Measurements from ENCODE around the gene SYTL3.

Gene SYTL3

DNA sequence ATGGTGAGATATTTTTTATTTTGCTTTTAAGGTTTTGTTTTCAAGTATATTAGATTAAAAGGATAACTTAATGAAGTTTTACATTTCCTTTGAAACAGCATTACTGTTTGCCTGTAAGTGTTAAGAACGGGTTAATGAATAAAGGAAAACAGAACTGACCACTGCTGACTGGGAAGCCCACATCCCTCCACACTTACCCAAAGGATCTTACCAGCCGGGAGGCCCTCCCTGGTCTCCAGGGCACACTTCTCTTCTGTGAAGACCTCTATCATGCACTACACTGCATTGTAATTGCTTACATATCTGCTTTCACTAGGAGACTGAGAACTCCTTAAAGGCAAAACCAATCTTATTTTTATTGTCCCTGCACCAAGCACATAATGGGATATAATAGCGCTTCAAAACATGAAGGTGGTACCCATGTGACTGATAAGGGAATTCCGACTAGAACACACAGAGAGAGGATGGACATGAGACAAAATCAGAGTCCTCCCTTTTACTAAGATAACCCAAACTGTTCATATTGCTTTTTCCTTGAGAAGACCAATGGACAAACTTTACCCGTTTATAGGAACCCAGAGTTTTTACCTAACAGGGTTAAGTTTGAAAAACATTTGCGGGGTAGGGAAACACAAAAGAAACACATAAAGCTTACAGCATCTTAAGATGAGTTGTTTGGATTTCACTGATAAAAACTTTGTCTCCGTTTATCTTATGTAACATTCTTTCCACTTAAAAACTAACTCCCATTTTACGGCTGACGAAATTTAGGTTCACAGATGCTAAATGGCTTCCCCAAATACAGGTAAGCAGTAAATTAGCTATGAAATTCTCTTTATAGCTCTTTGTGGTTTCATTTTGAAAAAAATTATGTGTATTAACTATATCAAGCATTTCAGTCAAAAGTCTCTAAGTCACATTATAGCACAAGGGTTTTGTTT, 160.6 kb downstream of the SYTL3 start:
- no peak for DNase-seq
- intact Hi-C loops (cut with DNase I) = loop anchor here (10.0 kb wide), 2 partner anchors 96 to 164 kb away; no protein-coding TSS in a partner anchor

DNA sequence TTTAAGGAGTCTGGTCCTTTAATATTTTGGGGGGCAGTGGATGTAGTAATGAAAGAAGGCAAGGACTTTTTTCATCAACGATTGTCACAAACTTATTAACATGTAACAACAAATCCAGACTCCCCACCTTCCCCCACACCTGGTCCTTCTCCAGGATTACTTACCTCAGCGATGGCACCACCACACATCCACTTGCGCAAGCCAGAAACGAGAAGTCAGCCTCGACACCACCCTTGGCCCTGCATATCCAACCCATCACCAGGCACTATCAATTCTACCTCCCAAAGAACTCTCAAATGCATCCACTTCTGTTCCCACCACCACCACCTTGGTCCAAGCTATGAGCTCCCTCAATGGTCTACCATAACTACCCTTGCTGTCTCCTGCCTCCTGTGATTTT, 162.8 kb downstream of the SYTL3 start:
- intact Hi-C loops (cut with DNase I) = loop anchor here (10.0 kb wide), 2 partner anchors 98 to 162 kb away; no protein-coding TSS in a partner anchor
- DNase-seq = peak in 1 of 42 donors; percentile 16

- peak in 1 of 42 donors; percentile 12 for DNase-seq
- intact Hi-C loops (cut with DNase I) = loop anchor here (10.0 kb wide), 2 partner anchors 98 to 162 kb away; no protein-coding TSS in a partner anchor
These were observed 163.2 kb downstream of the SYTL3 start for GRCh38 chr6:158813032-158813431.
